Uterus (tissue), 4 donors: ENCODE data around the gene MACROH2A1. TPM values are rescaled to one million over a fixed set of nuclear protein-coding genes. Genes with fewer than 3 reads are reported as not detected.

Source experiments
- DNase-seq, 2 donors: peaks; one replicate each; pipeline ENCODE4 v3.0.0-alpha.2; 2019 to 2020
- H3K27ac ChIP-seq, 2 donors: fragments of 200-600 bp; sonication (generic); 1 replicate in 1 of 2; 2 replicates in 1 of 2; pipeline ENCODE4 v1.5.1; 2016 to 2018
- H3K27me3 ChIP-seq, 2 donors: fragments of 200-600 bp; sonication (generic); one replicate each; pipeline ENCODE4 v1.5.1; 2018 to 2019; ENCODE audit warnings: control low read depth in 1 of 2
- H3K36me3 ChIP-seq, 2 donors: fragments of 200-600 bp; sonication (generic); one replicate each; pipeline ENCODE4 v1.5.1; 2019; ENCODE audit warnings: control low read depth in 1 of 2
- H3K4me1 ChIP-seq, 2 donors: fragments of 200-600 bp; sonication (generic); one replicate each; pipeline ENCODE4 v1.5.1; 2018 to 2019; ENCODE audit warnings: control low read depth in 1 of 2
- H3K4me3 ChIP-seq, 2 donors: fragments of 200-600 bp; sonication (generic); 1 replicate in 1 of 2; 2 replicates in 1 of 2; pipeline ENCODE4 v1.5.1; 2018 to 2019; ENCODE audit warnings: mild to moderate bottlenecking in 1 of 2
- H3K9me3 ChIP-seq, 2 donors: fragments of 200-600 bp; sonication (generic); one replicate each; pipeline ENCODE4 v1.5.1; 2019; ENCODE audit warnings: control low read depth in 1 of 2
- CTCF ChIP-seq, 4 experiments: fragments of 200-600 bp in 2 of 4; fragments of 450-650 bp in 2 of 4; sonication (generic) in 2 of 4; IDR thresholded peaks; one replicate each; pipeline ENCODE4 v1.5.1; 2016 to 2019; ENCODE audit warnings: antibody characterized with exemption in 4 of 4, mild to moderate bottlenecking in 2 of 4, moderate library complexity in 1 of 4
- POLR2A ChIP-seq, 2 donors: fragments of 450-650 bp; IDR thresholded peaks; one replicate each; pipeline ENCODE4 v1.6.1; 2016; ENCODE audit warnings: antibody characterized with exemption in 2 of 2, mild to moderate bottlenecking in 1 of 2, moderate library complexity in 1 of 2
- intact Hi-C: fragments of 100-400 bp; cut with DNase I; formaldehyde crosslinking; loops from one replicate; pipeline ENCODE4 v1.15.1; 2023; ENCODE audit warnings: low total_unique reads
- total RNA-seq, 4 donors: library from RNA; depleted of rRNA in 3 of 4; stranded (reverse); fragments of >200 nt in 3 of 4; gene quantifications; one replicate each; pipeline versions ENCODE4 v1.1.0 to v1.2.4, GENCODE V29; 2014 to 2023
- donor health status: DM: yes; HTN: yes; CAD: no.

Gene MACROH2A1
- total RNA-seq, 4 donors from 2014 or later: 121 to 200 (median 141) TPM

DNA sequence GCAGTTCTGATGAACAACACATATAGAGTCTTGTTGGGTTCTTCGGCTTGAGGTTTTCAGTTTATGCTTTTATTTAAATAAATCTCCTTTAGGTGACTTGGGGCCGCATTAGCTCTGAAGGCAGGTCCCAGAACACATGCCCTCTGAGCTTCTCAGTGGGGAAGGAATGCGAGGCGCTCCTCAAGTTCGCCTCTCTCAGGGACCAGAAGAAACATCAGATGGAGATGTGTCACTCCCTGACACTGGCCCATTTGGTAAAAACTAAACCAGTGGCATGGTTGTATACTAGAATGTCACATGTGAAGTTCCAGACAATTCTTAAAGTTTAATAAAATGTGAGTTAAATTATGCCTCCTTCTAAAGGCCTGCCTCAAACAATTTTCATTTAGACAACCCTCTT is 1.9 kb downstream of the MACROH2A1 start:
- H3K27ac ChIP-seq: no peak overlapping the region
- H3K27me3 ChIP-seq: no peaks in the 10 kb centered on the region
- no peak overlapping the region for H3K4me3 ChIP-seq
- TF ChIP-seq POLR2A (IDR thresholded peaks at IDR 0.05): no peak
- TF ChIP-seq CTCF (IDR thresholded peaks at IDR 0.05): no peak
- H3K36me3 ChIP-seq: no peaks in the 10 kb centered on the region
- no peaks in the 10 kb centered on the region for H3K9me3 ChIP-seq
- H3K4me1 ChIP-seq: peaks cover 0 to 11% of the 10 kb centered on the region in 2 donors
- DNase-seq: no peak
- intact Hi-C loops: no loop called here

DNA sequence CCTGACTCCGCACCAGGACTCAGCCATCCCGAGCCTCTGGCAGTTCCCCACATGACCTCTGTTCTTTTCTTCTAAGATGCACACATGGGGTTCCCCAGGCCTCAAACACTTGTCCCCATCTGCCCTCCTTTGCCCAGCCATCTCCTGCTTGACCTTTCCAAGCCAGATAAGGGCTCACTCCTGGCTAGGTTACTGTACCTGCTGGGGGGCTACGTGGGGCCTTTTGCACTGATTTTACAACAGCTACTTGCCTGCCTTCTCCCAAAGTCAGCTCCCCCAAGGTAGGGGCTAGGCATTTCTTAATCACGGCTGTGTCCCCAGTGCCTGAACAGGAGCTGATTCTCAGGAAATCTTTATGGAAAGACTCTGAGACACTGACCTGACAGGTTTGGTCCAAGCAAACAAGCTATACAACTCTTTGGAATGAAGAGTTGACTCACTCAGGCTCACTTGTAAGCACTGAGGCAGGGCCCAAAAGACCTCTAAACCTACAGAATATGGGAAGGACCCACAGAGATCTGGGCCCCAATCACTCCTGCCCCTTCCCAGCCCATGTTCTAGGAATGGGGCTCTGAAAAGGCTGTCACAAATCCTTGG is 2.5 kb downstream of the MACROH2A1 start:
- H3K27me3 ChIP-seq: no peaks in the 10 kb centered on the region
- H3K4me1 ChIP-seq: peaks cover 0 to 11% of the 10 kb centered on the region in 2 donors
- H3K9me3 ChIP-seq: no peaks in the 10 kb centered on the region
- intact Hi-C loops: no loop called here
- no peaks in the 10 kb centered on the region for H3K36me3 ChIP-seq
- H3K27ac ChIP-seq: no peak overlapping the region
- H3K4me3 ChIP-seq: no peak overlapping the region
- no peak for DNase-seq
- TF ChIP-seq POLR2A (IDR thresholded peaks at IDR 0.05): no peak
- no peak for TF ChIP-seq CTCF (IDR thresholded peaks at IDR 0.05)

DNA sequence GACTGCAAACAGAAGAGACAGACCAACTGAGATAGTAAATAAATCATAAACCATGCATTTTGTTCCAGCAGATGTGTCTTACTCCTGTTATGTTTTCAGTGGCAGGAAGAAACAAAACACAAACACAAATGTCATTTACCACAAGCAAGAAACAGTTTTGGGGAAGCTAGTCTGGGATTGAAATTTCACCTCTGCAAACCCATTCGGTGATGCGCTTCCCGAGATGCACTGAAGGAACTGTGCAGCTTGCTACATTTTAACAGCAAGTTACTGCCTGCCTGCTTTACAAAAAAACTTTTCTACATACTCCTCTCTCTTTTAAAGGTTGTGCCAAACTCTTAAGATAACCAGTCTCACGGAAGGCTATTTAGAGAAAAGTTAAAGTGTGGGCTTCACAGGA is 3.2 kb downstream of the MACROH2A1 start:
- H3K9me3 ChIP-seq: no peaks in the 10 kb centered on the region
- H3K27ac ChIP-seq: no peak overlapping the region
- intact Hi-C loops: no loop called here
- H3K27me3 ChIP-seq: no peaks in the 10 kb centered on the region
- TF ChIP-seq POLR2A (IDR thresholded peaks at IDR 0.05): no peak
- H3K36me3 ChIP-seq: no peaks in the 10 kb centered on the region
- H3K4me1 ChIP-seq: peaks cover 0 to 11% of the 10 kb centered on the region in 2 donors
- no peak overlapping the region for H3K4me3 ChIP-seq
- no peak for DNase-seq

GRCh38 chr5:135395451-135395850 is 3.6 kb downstream of the MACROH2A1 start:
- DNase-seq: no peak
- H3K4me1 ChIP-seq: peaks cover 0 to 11% of the 10 kb centered on the region in 2 donors
- H3K36me3 ChIP-seq: no peaks in the 10 kb centered on the region
- intact Hi-C loops: no loop called here
- TF ChIP-seq CTCF (IDR thresholded peaks at IDR 0.05): no peak
- no peak for TF ChIP-seq POLR2A (IDR thresholded peaks at IDR 0.05)
- no peaks in the 10 kb centered on the region for H3K9me3 ChIP-seq
- no peak overlapping the region for H3K4me3 ChIP-seq
- no peaks in the 10 kb centered on the region for H3K27me3 ChIP-seq
- H3K27ac ChIP-seq: no peak overlapping the region

DNA sequence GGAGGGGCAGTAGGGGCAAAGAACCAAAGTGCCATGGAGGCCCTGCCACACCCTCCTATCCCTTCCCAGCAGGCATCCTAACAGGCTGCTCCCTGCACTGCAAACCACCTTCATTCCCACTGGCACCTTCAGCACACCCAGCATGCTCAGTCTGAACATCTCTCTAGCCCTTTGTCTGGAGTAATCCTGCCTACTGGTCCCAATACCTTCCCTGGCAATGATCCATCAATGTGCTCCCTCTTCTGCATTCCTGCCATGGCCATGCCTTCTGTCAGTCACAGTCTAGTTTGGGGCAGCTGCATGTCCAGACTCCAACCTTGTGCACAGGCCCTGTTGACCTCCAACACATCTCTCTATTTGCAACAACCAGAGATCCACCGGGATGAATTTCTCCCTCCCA is 4.9 kb downstream of the MACROH2A1 start:
- DNase-seq: no peak
- H3K27ac ChIP-seq: no peak overlapping the region
- no peaks in the 10 kb centered on the region for H3K9me3 ChIP-seq
- no peaks in the 10 kb centered on the region for H3K36me3 ChIP-seq
- H3K4me1 ChIP-seq: peaks cover 0 to 11% of the 10 kb centered on the region in 2 donors
- TF ChIP-seq POLR2A (IDR thresholded peaks at IDR 0.05): no peak
- no peak for TF ChIP-seq CTCF (IDR thresholded peaks at IDR 0.05)
- intact Hi-C loops: no loop called here
- H3K27me3 ChIP-seq: no peaks in the 10 kb centered on the region
- H3K4me3 ChIP-seq: no peak overlapping the region

DNA sequence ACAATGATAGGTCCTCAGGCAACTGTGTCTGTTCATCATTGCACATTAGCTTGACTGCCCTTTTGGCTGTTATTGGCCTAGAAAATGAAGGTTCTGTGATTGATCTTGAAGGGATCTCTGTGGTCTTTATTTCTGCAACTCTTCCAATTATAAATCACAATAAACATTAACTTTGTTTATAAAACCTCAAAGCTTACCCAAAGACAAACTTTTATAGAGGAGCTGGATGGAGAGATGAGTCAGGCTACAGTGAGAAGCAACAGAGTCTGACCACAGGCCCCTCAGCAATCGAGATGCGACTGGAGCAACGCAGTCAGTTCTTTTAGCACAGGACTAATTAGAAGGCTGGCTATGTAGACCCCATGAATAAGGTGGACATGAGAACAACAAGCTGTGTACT is 5.3 kb downstream of the MACROH2A1 start:
- intact Hi-C loops: no loop called here
- no peak for DNase-seq
- Histone ChIP-seq H3K4me1 (peaks cover 0 to 11% of the 10 kb centered on the region in 2 donors), H3K4me3 (no peak overlapping the region), H3K9me3 (no peaks in the 10 kb centered on the region), H3K27me3 (no peaks in the 10 kb centered on the region), H3K27ac (no peak overlapping the region), H3K36me3 (no peaks in the 10 kb centered on the region)
- no peak for TF ChIP-seq POLR2A (IDR thresholded peaks at IDR 0.05)
- no peak for TF ChIP-seq CTCF (IDR thresholded peaks at IDR 0.05)
